ENCODE data around the gene SSBP4.

SSBP4 gene

DNA sequence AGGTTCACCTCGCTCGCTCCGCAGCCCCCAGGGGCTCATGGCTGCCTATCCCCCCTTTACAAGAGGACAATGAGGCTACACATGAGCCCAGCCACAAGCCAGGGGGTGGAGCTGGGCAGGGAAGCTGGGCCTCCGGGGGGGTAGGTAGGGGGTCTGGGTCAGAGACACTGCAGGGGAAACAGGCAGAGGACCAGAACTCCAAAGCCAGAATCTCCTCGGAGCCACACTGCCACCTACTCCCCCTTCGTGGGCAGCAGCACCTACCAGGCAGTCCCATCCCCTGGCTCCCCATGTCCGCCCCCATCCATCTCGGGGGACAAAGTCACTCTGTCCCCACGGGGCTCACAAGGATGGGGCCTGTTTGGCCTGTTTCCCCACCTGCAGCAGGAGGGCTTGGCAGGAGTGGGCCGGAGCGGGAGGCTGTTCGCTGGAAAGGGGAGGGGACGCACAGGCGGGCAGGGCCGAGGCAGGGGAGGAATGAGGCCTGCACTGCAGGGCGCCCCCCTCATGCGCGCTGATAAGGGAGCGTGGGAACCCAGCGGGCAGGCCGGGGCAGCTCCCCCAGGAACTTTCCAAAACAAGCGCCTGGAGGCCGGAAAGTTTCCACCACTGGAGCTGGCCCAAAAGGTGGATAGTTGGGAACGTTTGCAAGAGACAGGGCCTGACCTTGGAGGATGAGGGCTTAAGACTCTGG, 19.3 kb downstream of the SSBP4 start:
- peaks cover 23% of the 10 kb centered on the region for H3K4me1 Mint-ChIP-seq (ENCODE audit: low read depth)
- H3K27ac Mint-ChIP-seq: no peak overlapping the region
- H3K36me3 Mint-ChIP-seq (ENCODE audit: low read depth): peaks cover 23% of the 10 kb centered on the region
- H3K9me3 Mint-ChIP-seq: peaks cover 5% of the 10 kb centered on the region
- H3K27me3 Mint-ChIP-seq (ENCODE audit: low read depth): no peaks in the 10 kb centered on the region
- H3K4me3 Mint-ChIP-seq: no peak overlapping the region

DNA sequence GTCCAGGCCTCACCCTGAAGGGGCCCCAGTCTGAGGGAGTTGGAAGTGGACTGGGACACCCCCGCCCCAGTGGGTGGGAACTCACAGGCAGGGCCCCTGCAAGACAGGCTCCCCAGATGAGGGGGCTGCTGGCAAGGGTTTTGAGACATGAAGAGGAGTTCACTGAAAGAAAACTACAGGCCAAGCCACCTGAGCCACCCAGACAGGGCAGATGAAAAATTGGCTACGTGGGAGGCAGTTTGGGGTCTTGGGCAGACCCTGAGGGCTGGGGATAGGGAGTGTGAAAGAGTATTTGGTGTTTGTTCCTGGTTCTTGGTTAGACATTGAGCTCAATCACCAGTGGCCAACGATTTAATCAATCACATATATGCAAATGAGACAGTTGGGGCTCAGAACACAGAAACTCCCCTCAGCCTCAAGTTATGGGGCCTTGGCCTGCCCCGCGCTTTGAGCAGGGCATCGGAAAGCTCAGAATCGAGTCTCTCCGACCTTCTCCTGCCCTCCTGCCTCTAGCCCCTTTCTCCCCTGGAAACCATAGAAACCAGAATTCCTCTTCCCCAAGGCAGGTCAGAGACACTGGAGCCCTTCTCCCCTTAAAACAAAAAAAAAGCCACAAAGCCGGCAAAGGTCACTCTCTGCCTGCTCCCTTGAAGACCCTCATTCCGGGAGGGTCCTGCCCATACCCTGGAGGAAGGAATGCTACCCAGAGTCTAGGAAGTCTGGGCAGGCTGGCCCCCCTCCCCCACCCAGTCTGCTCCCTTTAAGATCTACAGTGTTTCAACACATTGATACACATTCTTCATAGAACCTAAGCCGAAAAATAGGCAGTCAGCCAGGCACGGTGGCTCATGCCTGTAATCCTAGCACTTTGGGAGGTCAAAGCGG, 20.1 kb downstream of the SSBP4 start:
- no peak overlapping the region for H3K4me3 Mint-ChIP-seq
- no peaks in the 10 kb centered on the region for H3K27me3 Mint-ChIP-seq (ENCODE audit: low read depth)
- H3K4me1 Mint-ChIP-seq (ENCODE audit: low read depth): peaks cover 23% of the 10 kb centered on the region
- H3K27ac Mint-ChIP-seq: no peak overlapping the region
- peaks cover 5% of the 10 kb centered on the region for H3K9me3 Mint-ChIP-seq
- peaks cover 28% of the 10 kb centered on the region for H3K36me3 Mint-ChIP-seq (ENCODE audit: low read depth)

DNA sequence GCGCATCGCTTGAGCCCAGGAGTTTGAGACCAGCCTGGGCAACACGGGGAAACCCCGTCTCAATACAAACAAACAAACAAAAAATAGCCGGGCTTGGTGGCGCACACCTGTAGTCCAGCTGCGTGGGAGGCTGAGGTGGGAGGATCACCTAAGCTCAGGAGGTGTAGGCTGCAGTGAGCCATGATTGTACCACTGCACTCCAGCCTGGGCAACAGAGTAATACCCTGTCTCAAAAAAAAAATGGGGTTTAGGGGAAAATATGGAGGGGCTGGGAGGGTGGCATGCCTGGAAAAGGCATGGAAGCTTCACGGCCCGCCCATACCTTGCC, 20.7 kb downstream of the SSBP4 start:
- H3K9me3 Mint-ChIP-seq: peaks cover 5% of the 10 kb centered on the region
- peaks cover 28% of the 10 kb centered on the region for H3K36me3 Mint-ChIP-seq (ENCODE audit: low read depth)
- no peak overlapping the region for H3K4me3 Mint-ChIP-seq

GRCh38 chr19:18440415-18440877, 21.2 kb downstream of the SSBP4 start:
- Mint-ChIP-seq H3K36me3 (ENCODE audit: low read depth) (peaks cover 30% of the 10 kb centered on the region), H3K27me3 (ENCODE audit: low read depth) (no peaks in the 10 kb centered on the region), H3K27ac (peak overlapping the region; percentile 34), H3K4me1 (ENCODE audit: low read depth) (peaks cover 23% of the 10 kb centered on the region), H3K4me3 (no peak overlapping the region), H3K9me3 (peaks cover 5% of the 10 kb centered on the region)

More for the DNA sequence above, 20.7 kb downstream of the SSBP4 start:
- Mint-ChIP-seq H3K27ac (no peak overlapping the region), H3K4me1 (ENCODE audit: low read depth) (peaks cover 23% of the 10 kb centered on the region), H3K27me3 (ENCODE audit: low read depth) (no peaks in the 10 kb centered on the region)

- H3K9me3 Mint-ChIP-seq: peaks cover 5% of the 10 kb centered on the region
- no peak overlapping the region for H3K4me3 Mint-ChIP-seq
- peaks cover 23% of the 10 kb centered on the region for H3K4me1 Mint-ChIP-seq (ENCODE audit: low read depth)
- H3K27me3 Mint-ChIP-seq (ENCODE audit: low read depth): no peaks in the 10 kb centered on the region
- H3K36me3 Mint-ChIP-seq (ENCODE audit: low read depth): peaks cover 30% of the 10 kb centered on the region
- H3K27ac Mint-ChIP-seq: peak overlapping the region; percentile 94
Measured at GRCh38 chr19:18440936-18441803, 22.0 kb downstream of the SSBP4 start.

GRCh38 chr19:18441804-18442788, 22.9 kb downstream of the SSBP4 start:
- peaks cover 20% of the 10 kb centered on the region for H3K4me1 Mint-ChIP-seq (ENCODE audit: low read depth)
- H3K4me3 Mint-ChIP-seq: peak overlapping the region; percentile 29
- H3K9me3 Mint-ChIP-seq: peaks cover 5% of the 10 kb centered on the region
- H3K27me3 Mint-ChIP-seq (ENCODE audit: low read depth): no peaks in the 10 kb centered on the region
- peak overlapping the region; percentile 94 for H3K27ac Mint-ChIP-seq
- H3K36me3 Mint-ChIP-seq (ENCODE audit: low read depth): peaks cover 32% of the 10 kb centered on the region

- H3K27me3 Mint-ChIP-seq (ENCODE audit: low read depth): no peaks in the 10 kb centered on the region
- H3K27ac Mint-ChIP-seq: peak overlapping the region; percentile 94
- H3K9me3 Mint-ChIP-seq: peaks cover 5% of the 10 kb centered on the region
- H3K4me3 Mint-ChIP-seq: no peak overlapping the region
- H3K36me3 Mint-ChIP-seq (ENCODE audit: low read depth): peaks cover 32% of the 10 kb centered on the region
- H3K4me1 Mint-ChIP-seq (ENCODE audit: low read depth): peaks cover 20% of the 10 kb centered on the region
Measured at GRCh38 chr19:18442941-18443340, 23.7 kb downstream of the SSBP4 start.

DNA sequence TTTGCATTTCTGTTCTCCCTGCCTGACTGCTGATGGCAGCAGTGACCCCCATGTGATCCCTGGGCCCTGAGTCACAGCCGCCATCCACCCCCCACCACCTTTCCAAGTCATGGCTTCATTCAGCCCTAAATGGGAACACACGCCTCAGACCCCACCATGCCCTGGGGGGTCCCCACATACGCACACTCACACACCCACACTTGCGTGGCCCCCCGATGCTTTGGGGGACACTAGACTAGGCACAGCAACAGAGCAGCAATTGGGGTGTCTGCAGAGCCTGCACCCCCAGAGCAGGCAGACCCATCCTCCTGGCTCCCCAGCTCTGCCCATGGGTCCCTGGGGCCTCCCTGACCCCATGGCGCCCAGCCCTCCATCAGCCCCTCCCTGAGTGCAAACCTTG, 24.2 kb downstream of the SSBP4 start:
- Mint-ChIP-seq H3K27me3 (ENCODE audit: low read depth) (no peaks in the 10 kb centered on the region), H3K9me3 (peaks cover 5% of the 10 kb centered on the region), H3K4me3 (no peak overlapping the region), H3K4me1 (ENCODE audit: low read depth) (peaks cover 20% of the 10 kb centered on the region), H3K36me3 (ENCODE audit: low read depth) (peaks cover 35% of the 10 kb centered on the region), H3K27ac (no peak overlapping the region)

DNA sequence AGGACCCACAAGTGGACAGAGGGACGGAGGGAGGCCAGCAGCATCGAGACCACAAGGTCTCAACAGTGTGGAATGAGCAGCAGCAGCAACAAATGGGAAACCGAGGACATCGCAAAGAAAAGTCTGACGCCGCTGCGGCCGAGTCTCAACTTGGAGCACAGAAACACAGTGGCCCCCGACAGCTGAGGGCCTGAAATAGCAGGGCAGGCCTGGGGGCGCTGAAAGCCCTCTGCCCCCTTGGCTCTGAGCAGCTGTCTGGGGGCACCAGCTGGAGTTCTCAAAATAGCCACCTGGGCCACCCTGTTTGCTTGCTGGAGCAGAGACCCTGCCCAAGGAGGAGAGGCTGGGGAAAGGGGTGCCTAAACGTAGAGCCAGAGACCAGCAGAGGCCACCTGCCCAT, 24.6 kb downstream of the SSBP4 start:
- Mint-ChIP-seq H3K27ac (no peak overlapping the region), H3K9me3 (peaks cover 5% of the 10 kb centered on the region), H3K4me1 (ENCODE audit: low read depth) (peaks cover 20% of the 10 kb centered on the region), H3K4me3 (no peak overlapping the region), H3K36me3 (ENCODE audit: low read depth) (peaks cover 36% of the 10 kb centered on the region), H3K27me3 (ENCODE audit: low read depth) (no peaks in the 10 kb centered on the region)

GRCh38 chr19:18444513-18444912, 25.3 kb downstream of the SSBP4 start:
- Mint-ChIP-seq H3K27ac (no peak overlapping the region), H3K9me3 (peaks cover 5% of the 10 kb centered on the region), H3K27me3 (ENCODE audit: low read depth) (no peaks in the 10 kb centered on the region), H3K36me3 (ENCODE audit: low read depth) (peaks cover 36% of the 10 kb centered on the region), H3K4me1 (ENCODE audit: low read depth) (peaks cover 16% of the 10 kb centered on the region), H3K4me3 (no peak overlapping the region)

DNA sequence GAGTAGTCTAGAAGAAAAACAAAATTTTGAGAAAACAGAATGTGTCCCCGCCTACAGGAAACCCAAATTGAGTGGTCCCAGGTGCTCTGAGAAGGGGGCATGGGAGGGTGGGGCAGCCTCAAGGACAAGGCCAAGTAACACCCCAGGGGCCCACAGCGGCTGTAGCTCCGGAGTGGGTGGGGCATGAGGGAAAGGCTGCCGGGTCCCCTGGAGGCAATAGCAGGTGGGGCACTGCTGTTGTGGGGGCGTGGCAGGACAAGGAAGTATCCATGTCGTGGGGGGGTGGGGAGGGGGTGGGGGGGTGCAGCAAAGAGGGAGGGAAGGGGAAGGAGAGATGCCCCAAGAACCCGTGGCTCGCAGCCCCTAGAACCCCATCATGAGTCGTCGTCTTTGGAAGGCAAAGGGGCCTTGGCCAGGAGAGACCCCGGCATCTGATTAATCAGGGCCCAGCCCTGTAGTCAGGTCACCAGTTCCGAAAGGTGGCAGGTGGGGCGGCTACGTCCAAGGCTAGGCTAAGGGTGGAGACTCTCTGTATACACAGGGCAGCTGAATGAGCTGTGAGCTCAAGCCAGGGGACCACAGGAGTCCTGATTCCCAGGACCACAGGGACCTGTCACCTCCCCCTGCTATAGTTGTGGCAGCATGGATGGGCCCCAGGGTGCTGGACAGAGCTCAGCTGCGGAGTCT, 26.2 kb downstream of the SSBP4 start:
- no peak overlapping the region for H3K4me3 Mint-ChIP-seq
- H3K9me3 Mint-ChIP-seq: peaks cover 5% of the 10 kb centered on the region
- peaks cover 34% of the 10 kb centered on the region for H3K36me3 Mint-ChIP-seq (ENCODE audit: low read depth)
- no peaks in the 10 kb centered on the region for H3K27me3 Mint-ChIP-seq (ENCODE audit: low read depth)
- peaks cover 14% of the 10 kb centered on the region for H3K4me1 Mint-ChIP-seq (ENCODE audit: low read depth)
- no peak overlapping the region for H3K27ac Mint-ChIP-seq

GRCh38 chr19:18446145-18446810, 27.1 kb downstream of the SSBP4 start:
- no peak overlapping the region for H3K4me3 Mint-ChIP-seq
- H3K4me1 Mint-ChIP-seq (ENCODE audit: low read depth): peaks cover 16% of the 10 kb centered on the region
- no peak overlapping the region for H3K27ac Mint-ChIP-seq
- no peaks in the 10 kb centered on the region for H3K27me3 Mint-ChIP-seq (ENCODE audit: low read depth)
- H3K9me3 Mint-ChIP-seq: peaks cover 5% of the 10 kb centered on the region
- H3K36me3 Mint-ChIP-seq (ENCODE audit: low read depth): peaks cover 33% of the 10 kb centered on the region
